Measurements from ENCODE around the gene SH2D4B. TPM values are rescaled to one million over a fixed set of nuclear protein-coding genes. Genes with fewer than 3 reads are reported as not detected.
A peak's percentile ranks its signal among the peaks of the same experiment; 100 is the strongest.

SH2D4B gene
- total and polyA plus RNA-seq, 2 of the 13 experiments (the other 11 are each of a cell fraction or from before 2014, with no cell fraction given) = not detected

GRCh38 chr10:80509108-80509402 is 28.6 kb upstream of the SH2D4B start:
- FAIRE-seq (no peak), DNase-seq (ENCODE audit: low spot score) (no peak), ATAC-seq (no peak)
- Histone ChIP-seq H3K79me2 (ENCODE audit: insufficient read depth, low read length) (peaks cover 18% of the 10 kb centered on the region), H3K36me3 (replicated peaks in 1 of 2; ENCODE audit: control insufficient read depth in 1 of 2, insufficient read depth in 2 of 2, low read length in 2 of 2) (peaks cover 34 to 63% of the 10 kb centered on the region in 2 experiments), H3K27ac (ENCODE audit: extremely low read length, insufficient read depth, low read length) (no peak overlapping the region), H2AFZ (ENCODE audit: low read length) (no peak overlapping the region), H4K20me1 (ENCODE audit: insufficient read depth, low read length) (peaks cover 9% of the 10 kb centered on the region; the same call in 1 of the 2 replicates), H3K27me3 (ENCODE audit: control insufficient read depth in 1 of 2, insufficient read depth in 2 of 2, low read length in 2 of 2) (no peaks in the 10 kb centered on the region), H3K9me3 (ENCODE audit: low read length) (no peaks in the 10 kb centered on the region), H3K4me2 (ENCODE audit: low read depth, low read length) (no peak overlapping the region), H3K4me1 (ENCODE audit: insufficient read depth, low read length) (peaks cover 37% of the 10 kb centered on the region), H3K4me3 (replicated peaks in 1 of 3; ENCODE audit: insufficient read depth in 1 of 3, low read depth in 2 of 3, low read length in 3 of 3) (no peak overlapping the region), H3K9ac (ENCODE audit: insufficient read depth, low read depth, low read length) (no peak overlapping the region)
- ChIA-PET POLR2A (no interaction called here), CTCF (ENCODE audit: low intra/inter-chr PET ratio, low total read pairs) (no interaction called here)
- intact Hi-C loops (cut with micrococcal nuclease; ENCODE audit: unreplicated experiment) (no loop called here), in situ Hi-C loops (cut with HindIII; ENCODE audit: extremely low pct_ligation_motif_present, low pct_unique_long_range_greater_than_20kb) (loop anchor here (5.0 to 25.0 kb wide), 2 partner anchors 122 to 247 kb away; no protein-coding TSS in a partner anchor)
- WGBS (ENCODE audit: low lambda C conversion rate) = no CpG with 5 or more reads among the region's 8 CpGs
- TF ChIP-seq AGO2 (optimal IDR thresholded peaks at IDR 0.05; ENCODE audit: low read depth, low read length) = peak; percentile 41
- no peak for TF ChIP-seq JUND (CRISPR knock-in tag; IDR thresholded peaks at IDR 0.05)
- BruUV-seq (replicated peaks) = no TSS peak

DNA sequence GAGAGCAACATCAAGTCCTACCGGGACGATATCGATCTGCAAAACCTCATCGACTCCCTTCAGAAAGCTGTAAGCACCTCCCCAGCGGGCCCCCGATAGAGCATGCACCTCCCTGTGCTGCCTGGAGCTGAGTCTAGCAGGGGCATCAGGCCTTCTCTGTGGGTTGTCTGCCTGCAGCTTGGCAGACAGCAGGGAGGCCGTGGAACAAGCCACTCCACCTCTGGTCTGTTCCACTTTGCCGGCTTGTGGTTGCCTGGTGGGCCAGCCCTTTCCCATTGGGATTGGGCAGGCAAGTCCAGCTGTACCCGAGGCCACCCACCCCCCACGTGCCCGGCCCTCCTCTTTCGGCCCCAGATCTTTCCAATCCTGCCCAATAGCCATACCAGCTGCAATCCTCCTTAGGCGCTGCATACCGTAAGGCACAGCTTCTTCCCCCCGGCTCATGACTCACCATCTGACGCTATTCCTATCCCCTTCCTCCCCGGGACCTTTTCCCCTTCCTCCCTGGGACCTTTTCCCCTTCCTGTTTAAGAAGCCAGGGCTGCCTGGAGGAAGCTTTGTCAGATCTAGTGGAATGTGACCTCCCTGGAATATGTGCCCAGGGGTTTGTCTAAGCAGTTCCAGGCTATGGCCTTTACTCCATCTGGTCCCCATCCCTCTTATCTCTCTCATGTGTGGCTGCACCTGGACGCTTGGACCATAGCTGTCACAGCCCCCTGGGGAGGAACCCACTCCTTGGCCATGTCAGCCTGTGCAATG is 28.1 kb upstream of the SH2D4B start:
- Histone ChIP-seq H3K4me3 (replicated peaks in 1 of 3; ENCODE audit: insufficient read depth in 1 of 3, low read depth in 2 of 3, low read length in 3 of 3) (no peak overlapping the region), H3K4me1 (ENCODE audit: insufficient read depth, low read length) (peaks cover 31% of the 10 kb centered on the region), H3K36me3 (replicated peaks in 1 of 2; ENCODE audit: control insufficient read depth in 1 of 2, insufficient read depth in 2 of 2, low read length in 2 of 2) (peaks cover 39 to 68% of the 10 kb centered on the region in 2 experiments), H3K27me3 (ENCODE audit: control insufficient read depth in 1 of 2, insufficient read depth in 2 of 2, low read length in 2 of 2) (no peaks in the 10 kb centered on the region), H3K4me2 (ENCODE audit: low read depth, low read length) (no peak overlapping the region), H4K20me1 (ENCODE audit: insufficient read depth, low read length) (peaks cover 5% of the 10 kb centered on the region; the same call in 1 of the 2 replicates), H3K79me2 (ENCODE audit: insufficient read depth, low read length) (peaks cover 16% of the 10 kb centered on the region), H3K9me3 (ENCODE audit: low read length) (no peaks in the 10 kb centered on the region), H2AFZ (ENCODE audit: low read length) (no peak overlapping the region), H3K9ac (ENCODE audit: insufficient read depth, low read depth, low read length) (no peak overlapping the region), H3K27ac (ENCODE audit: extremely low read length, insufficient read depth, low read length) (no peak overlapping the region)
- ATAC-seq (no peak), DNase-seq (ENCODE audit: low spot score) (no peak), FAIRE-seq (no peak)
- intact Hi-C loops (cut with micrococcal nuclease; ENCODE audit: unreplicated experiment) = no loop called here
- no TSS peak for BruUV-seq (replicated peaks)
- WGBS (ENCODE audit: low lambda C conversion rate) = 87% methylated on average over 11 of the region's 18 CpGs
- in situ Hi-C loops (cut with HindIII; ENCODE audit: extremely low pct_ligation_motif_present, low pct_unique_long_range_greater_than_20kb) = loop anchor here (5.0 to 25.0 kb wide), 2 partner anchors 122 to 247 kb away; no protein-coding TSS in a partner anchor
- ChIA-PET POLR2A (no interaction called here), CTCF (ENCODE audit: low intra/inter-chr PET ratio, low total read pairs) (no interaction called here)
- TF ChIP-seq ZNF687 (CRISPR knock-in tag; IDR thresholded peaks at IDR 0.05) (0 out of 2 replicates have a peak, but pooled peaks have one; percentile 18), ZNF879 (CRISPR knock-in tag; IDR thresholded peaks at IDR 0.05) (no peak), ZKSCAN1 (IDR thresholded peaks at IDR 0.05; ENCODE audit: low read length) (no peak), ZBTB33 (CRISPR knock-in tag; IDR thresholded peaks at IDR 0.05) (peak; percentile 65)
- TF ChIP-seq, protein P1, sequence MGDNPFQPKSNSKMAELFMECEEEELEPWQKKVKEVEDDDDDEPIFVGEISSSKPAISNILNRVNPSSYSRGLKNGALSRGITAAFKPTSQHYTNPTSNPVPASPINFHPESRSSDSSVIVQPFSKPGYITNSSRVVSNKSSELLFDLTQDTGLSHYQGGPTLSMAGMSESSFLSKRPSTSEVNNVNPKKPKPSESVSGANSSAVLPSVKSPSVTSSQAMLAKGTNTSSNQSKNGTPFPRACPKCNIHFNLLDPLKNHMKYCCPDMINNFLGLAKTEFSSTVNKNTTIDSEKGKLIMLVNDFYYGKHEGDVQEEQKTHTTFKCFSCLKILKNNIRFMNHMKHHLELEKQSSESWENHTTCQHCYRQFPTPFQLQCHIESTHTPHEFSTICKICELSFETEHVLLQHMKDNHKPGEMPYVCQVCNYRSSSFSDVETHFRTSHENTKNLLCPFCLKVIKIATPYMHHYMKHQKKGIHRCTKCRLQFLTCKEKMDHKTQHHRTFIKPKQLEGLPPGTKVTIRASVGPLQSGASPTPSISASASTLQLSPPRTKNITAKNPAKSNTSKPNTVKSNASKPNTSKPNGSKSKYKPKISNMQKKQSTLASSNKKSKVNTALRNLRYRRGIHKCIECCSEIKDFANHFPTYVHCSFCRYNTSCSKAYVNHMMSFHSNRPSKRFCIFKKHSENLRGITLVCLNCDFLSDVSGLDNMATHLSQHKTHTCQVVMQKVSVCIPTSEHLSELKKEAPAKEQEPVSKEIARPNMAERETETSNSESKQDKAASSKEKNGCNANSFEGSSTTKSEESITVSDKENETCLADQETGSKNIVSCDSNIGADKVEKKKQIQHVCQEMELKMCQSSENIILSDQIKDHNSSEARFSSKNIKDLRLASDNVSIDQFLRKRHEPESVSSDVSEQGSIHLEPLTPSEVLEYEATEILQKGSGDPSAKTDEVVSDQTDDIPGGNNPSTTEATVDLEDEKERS (CRISPR knock-in tag; IDR thresholded peaks at IDR 0.05) = no peak

Measured in HepG2 (cell line).